Thymus (tissue), 11 donors: ENCODE measurements around the gene RNASE7. TPM values are rescaled to one million over a fixed set of nuclear protein-coding genes. Genes with fewer than 3 reads are reported as not detected.

Source experiments
- DNase-seq, 9 donors: peaks; one replicate each; pipeline ENCODE4 v3.0.0-alpha.2; 2013; ENCODE audit warnings: low spot score in 9 of 9, low read depth in 6 of 9, missing footprints in 1 of 9
- H3K27ac ChIP-seq, 2 donors: one replicate each; pipeline ENCODE4 v1.5.1; 2013; ENCODE audit warnings: control low read depth in 1 of 2, low read depth in 1 of 2, low read length in 1 of 2, mild to moderate bottlenecking in 1 of 2, moderate library complexity in 1 of 2
- H3K27me3 ChIP-seq, 2 donors: one replicate each; pipeline ENCODE4 v1.5.1; 2013; ENCODE audit warnings: low read length in 1 of 2; ENCODE audit not compliant: control insufficient read depth in 2 of 2, insufficient read depth in 1 of 2
- H3K36me3 ChIP-seq, 2 donors: one replicate each; pipeline ENCODE4 v1.5.1; 2013; ENCODE audit warnings: low read length in 1 of 2, mild to moderate bottlenecking in 1 of 2, moderate library complexity in 1 of 2; ENCODE audit not compliant: control insufficient read depth in 2 of 2, insufficient read depth in 2 of 2
- H3K4me1 ChIP-seq, 2 donors: one replicate each; pipeline ENCODE4 v1.5.1; 2013; ENCODE audit warnings: low read length in 2 of 2; ENCODE audit not compliant: control insufficient read depth in 2 of 2, insufficient read depth in 2 of 2
- H3K4me3 ChIP-seq, 2 donors: one replicate each; pipeline ENCODE4 v1.5.1; 2013; ENCODE audit warnings: low read length in 2 of 2, control low read depth in 1 of 2, mild to moderate bottlenecking in 1 of 2
- H3K9me3 ChIP-seq, 2 donors: one replicate each; pipeline ENCODE4 v1.5.1; 2013; ENCODE audit warnings: low read length in 1 of 2, mild to moderate bottlenecking in 1 of 2; ENCODE audit not compliant: control insufficient read depth in 2 of 2, insufficient read depth in 1 of 2
- WGBS: extraction: QIAGEN DNeasy Blood & Tissue Kit; methylation state at CpG from one replicate; pipeline ENCODE4 v1.1.7; 2013; 5-methylcytosine and 5-hydroxymethylcytosine counted together
- polyA plus RNA-seq: library from polyadenylated mRNA; stranded (reverse); fragments of 200-250 nt; gene quantifications from one replicate; pipeline ENCODE4 v1.2.3, GENCODE V29; 2013
- total RNA-seq: library from RNA; stranded (reverse); fragments of 120-200 nt; gene quantifications from one replicate; pipeline ENCODE4 v1.2.4, GENCODE V29; 2013
- donor health status: healthy.

Gene RNASE7
- total and polyA plus RNA-seq, 2 donors, result 0.47 to 1.6 TPM

DNA sequence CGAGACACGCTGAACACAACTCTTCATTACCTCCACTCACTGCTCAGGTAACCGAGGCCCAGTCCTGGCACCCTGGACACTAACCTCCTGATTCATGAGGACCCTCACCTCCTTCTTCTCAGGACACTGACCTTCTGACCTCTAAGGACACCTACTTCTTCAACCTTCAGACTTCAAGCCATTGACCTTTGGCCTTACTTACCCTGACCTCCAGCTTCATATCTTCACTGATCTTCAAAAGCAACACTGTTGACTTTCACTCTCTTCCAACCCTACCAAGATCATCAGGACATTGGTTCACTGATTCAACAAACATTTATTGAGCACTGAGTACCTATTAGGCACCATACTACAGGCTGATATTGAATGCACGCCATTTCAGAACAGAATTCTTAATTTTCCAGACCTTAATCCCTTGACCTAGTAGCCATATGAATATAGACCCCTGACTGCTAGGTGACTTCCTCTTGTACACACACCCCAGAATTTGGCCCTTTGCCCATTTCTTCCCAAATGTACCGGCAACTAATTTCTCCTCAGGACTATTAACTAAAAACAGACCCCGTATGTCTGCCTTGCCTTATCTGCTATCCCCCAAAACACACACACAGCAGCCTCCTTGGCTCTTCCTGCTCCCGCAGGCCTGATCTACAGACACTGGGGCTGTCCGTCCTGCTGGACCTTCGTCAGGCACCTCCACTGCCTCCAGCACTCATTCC lies 33.7 kb downstream of the RNASE7 start:
- peaks cover 22 to 40% of the 10 kb centered on the region in 2 donors for H3K27me3 ChIP-seq
- WGBS, result 96% methylated on average over 9 of the region's 9 CpGs
- no peak overlapping the region for H3K4me3 ChIP-seq
- H3K36me3 ChIP-seq, result no peaks in the 10 kb centered on the region
- no peaks in the 10 kb centered on the region for H3K9me3 ChIP-seq
- peaks cover 4 to 13% of the 10 kb centered on the region in 2 donors for H3K4me1 ChIP-seq
- H3K27ac ChIP-seq, result no peak overlapping the region
- no peak for DNase-seq

DNA sequence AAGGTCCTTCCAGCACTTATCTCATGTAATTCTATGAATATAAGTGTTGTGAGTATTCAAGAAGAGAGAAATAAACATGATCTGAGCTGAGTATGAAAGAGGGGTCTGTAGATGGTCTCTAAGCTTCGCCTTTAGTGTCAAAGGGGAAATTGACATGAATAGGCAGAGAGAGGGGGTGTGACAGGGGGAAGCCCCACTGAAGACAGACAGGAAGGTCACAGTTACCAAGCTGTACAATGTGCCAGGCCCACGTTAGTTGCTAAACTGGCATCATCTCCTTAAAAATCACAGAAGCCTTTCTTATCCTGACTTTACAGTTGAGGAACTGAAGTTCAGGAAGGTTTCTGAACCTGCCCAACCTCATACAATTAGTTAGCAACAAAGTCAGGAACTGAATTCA lies 35.5 kb downstream of the RNASE7 start:
- no peak for DNase-seq
- peaks cover 5 to 22% of the 10 kb centered on the region in 2 donors for H3K27me3 ChIP-seq
- no peaks in the 10 kb centered on the region for H3K36me3 ChIP-seq
- H3K9me3 ChIP-seq, result no peaks in the 10 kb centered on the region
- WGBS, result 88% methylated on average over 2 of the region's 2 CpGs
- no peak overlapping the region for H3K27ac ChIP-seq
- no peak overlapping the region for H3K4me3 ChIP-seq
- peaks cover 0 to 2% of the 10 kb centered on the region in 2 donors for H3K4me1 ChIP-seq

DNA sequence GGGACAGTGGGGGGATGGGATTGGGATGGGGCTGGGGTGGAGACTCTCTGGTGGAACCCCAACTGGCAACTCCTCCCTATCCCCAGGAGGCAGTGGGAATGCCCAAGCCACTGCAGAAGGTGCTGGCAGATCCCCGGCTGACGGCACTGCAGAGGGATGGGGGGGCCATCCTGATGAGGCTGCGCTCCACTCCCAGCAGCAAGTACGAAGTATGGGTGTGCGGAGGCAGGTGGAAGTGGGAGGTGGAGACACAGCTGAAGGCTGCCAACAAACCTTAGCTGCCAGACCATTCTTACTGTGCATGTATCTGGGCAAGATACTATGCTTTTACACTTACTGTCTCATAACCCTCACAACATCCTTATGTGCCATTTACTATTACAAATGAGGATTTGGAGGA lies 36.1 kb downstream of the RNASE7 start:
- Histone ChIP-seq H3K27me3 (peaks cover 3 to 17% of the 10 kb centered on the region in 2 donors), H3K36me3 (no peaks in the 10 kb centered on the region), H3K9me3 (no peaks in the 10 kb centered on the region), H3K4me1 (no peaks in the 10 kb centered on the region), H3K27ac (no peak overlapping the region), H3K4me3 (no peak overlapping the region)
- no peak for DNase-seq
- WGBS, result 99% methylated on average over 5 of the region's 5 CpGs

DNA sequence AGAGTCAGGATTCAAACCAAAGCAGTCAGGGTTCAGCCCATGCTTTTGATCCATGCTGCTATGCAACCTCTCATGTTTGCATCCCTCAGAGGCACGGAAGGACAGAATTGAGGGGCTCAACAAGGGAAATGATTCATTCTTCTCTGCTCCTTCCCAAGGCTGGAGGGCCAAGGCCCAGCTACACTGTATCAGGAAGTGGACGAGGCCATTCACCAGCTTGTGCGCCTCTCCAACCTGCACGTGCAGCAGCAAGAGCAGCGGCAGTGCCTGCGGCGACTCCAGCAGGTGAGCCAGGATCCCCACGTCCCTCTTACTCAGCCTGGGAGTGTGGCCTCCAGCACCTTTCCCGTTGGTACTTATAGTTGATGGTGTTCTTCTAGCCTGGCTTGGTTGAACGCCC lies 36.6 kb downstream of the RNASE7 start:
- H3K27me3 ChIP-seq, result peaks cover 2 to 16% of the 10 kb centered on the region in 2 donors
- no peak overlapping the region for H3K4me3 ChIP-seq
- H3K27ac ChIP-seq, result no peak overlapping the region
- DNase-seq, result no peak
- H3K36me3 ChIP-seq, result no peaks in the 10 kb centered on the region
- WGBS, result 95% methylated on average over 10 of the region's 10 CpGs
- no peaks in the 10 kb centered on the region for H3K9me3 ChIP-seq
- no peaks in the 10 kb centered on the region for H3K4me1 ChIP-seq

DNA sequence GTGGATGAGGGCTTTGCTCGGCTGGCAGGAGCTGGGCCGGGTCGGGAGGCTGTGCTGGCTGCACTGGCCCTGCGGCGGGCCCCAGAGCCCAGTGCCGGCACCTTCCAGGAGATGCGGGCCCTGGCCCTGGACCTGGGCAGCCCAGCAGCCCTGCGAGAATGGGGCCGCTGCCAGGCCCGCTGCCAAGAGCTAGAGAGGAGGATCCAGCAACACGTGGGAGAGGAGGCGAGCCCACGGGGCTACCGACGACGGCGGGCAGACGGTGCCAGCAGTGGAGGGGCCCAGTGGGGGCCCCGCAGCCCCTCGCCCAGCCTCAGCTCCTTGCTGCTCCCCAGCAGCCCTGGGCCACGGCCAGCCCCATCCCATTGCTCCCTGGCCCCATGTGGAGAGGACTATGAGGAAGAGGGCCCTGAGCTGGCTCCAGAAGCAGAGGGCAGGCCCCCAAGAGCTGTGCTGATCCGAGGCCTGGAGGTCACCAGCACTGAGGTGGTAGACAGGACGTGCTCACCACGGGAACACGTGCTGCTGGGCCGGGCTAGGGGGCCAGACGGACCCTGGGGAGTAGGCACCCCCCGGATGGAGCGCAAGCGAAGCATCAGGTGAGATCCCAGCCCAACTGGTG lies 39.5 kb downstream of the RNASE7 start:
- no peaks in the 10 kb centered on the region for H3K9me3 ChIP-seq
- DNase-seq, result no peak
- no peak overlapping the region for H3K27ac ChIP-seq
- no peak overlapping the region for H3K4me3 ChIP-seq
- 93% methylated on average over 30 of the region's 30 CpGs for WGBS
- no peaks in the 10 kb centered on the region for H3K4me1 ChIP-seq
- H3K27me3 ChIP-seq, result peaks cover 0 to 5% of the 10 kb centered on the region in 2 donors
- no peaks in the 10 kb centered on the region for H3K36me3 ChIP-seq

DNA sequence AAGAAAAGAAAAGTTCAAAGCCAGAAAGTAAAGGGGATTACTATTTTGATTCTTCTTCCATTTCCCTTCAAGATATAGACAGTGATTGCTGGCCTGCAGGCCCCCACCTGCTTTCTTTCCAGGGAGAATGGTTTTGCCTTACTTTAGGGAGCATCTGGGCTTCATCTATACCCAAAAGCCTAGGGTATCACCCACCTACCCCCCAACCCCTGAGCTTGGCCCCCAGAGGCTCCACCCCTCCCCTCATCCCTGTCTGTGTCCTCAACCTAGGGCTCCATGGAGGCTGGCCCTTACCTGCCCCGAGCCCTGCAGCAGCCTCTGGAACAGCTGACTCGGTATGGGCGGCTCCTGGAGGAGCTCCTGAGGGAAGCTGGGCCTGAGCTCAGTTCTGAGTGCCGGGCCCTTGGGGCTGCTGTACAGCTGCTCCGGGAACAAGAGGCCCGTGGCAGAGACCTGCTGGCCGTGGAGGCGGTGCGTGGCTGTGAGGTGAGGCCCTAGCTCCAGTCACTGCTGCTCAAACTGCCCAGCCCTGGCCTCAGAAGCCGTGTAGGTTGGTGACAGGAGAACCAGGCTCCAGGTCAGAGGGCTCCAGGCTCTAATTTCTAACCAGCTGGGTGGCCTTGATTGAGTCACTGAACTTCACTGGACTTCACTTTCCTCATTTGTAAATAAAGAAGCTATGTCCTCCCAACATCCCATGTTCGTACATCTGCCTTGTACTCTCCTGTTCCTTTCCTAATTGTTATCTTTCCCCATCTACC lies 41.6 kb downstream of the RNASE7 start:
- no peak for DNase-seq
- 94% methylated on average over 11 of the region's 11 CpGs for WGBS
- Histone ChIP-seq H3K27me3 (peaks cover 0 to 1% of the 10 kb centered on the region in 2 donors), H3K27ac (no peak overlapping the region), H3K36me3 (peaks cover 0 to 5% of the 10 kb centered on the region in 2 donors), H3K4me3 (no peak overlapping the region), H3K4me1 (peaks cover 0 to 12% of the 10 kb centered on the region in 2 donors), H3K9me3 (no peaks in the 10 kb centered on the region)

DNA sequence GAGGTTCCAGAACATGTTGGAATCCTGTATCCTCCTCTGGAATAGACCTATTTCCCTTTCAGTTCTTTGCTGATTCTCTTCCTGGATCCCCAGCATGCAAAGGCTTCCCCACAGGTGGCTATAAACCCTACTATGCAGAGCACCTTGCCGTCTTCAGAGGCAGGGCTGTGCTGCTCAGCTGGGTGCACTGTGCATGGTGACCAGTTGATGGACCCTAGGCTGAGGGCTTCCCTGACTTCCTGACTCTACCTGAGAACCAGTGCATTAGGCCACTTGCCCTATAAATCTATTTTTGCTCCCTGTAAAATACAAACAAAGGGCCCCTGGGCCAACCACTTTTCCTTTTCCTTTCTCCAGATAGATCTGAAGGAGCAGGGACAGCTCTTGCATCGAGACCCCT lies 42.2 kb downstream of the RNASE7 start:
- Histone ChIP-seq H3K27me3 (no peaks in the 10 kb centered on the region), H3K36me3 (peaks cover under 1 to 10% of the 10 kb centered on the region in 2 donors), H3K4me3 (no peak overlapping the region), H3K4me1 (peaks cover 0 to 12% of the 10 kb centered on the region in 2 donors), H3K27ac (no peak overlapping the region), H3K9me3 (no peaks in the 10 kb centered on the region)
- 95% methylated on average over 2 of the region's 2 CpGs for WGBS
- DNase-seq, result no peak

DNA sequence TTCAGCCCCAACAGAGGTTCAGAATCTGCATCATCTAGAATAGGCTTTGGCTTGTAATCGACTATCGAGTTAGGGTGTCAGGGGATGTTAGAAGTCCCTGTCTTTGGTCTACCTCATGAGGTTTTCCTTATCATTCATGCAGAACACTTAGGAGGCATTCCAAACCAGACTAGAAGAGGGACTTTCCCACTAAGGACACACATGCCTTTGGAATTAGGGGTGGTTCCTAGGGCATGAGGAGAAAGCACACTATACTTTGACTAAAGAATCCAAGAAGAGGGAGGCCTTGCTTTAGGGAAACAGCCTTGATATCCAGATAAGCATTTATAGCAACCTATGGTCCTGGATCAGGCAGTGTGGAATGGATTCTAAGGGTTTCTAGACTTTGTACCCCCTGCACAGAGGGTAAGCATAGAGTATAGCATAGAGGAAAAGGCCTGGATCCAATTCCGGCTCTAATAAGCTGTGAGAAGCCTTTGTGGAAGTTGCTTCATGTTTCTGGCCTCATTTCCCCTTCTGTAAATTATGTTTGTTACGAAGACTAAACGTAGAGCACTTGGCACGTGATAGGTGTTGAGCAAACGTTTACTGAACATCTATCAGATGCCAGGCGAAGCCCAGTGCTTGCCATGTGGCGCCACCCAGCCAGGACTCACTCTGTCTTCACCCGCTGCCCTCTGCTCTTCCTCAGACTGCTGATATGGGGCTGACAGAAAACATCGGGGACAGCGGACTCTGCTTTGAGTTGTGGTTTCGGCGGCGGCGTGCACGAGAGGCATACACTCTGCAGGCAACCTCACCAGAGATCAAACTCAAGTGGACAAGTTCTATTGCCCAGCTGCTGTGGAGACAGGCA lies 43.1 kb downstream of the RNASE7 start:
- Histone ChIP-seq H3K36me3 (peaks cover 6 to 18% of the 10 kb centered on the region in 2 donors), H3K4me3 (no peak overlapping the region), H3K27me3 (no peaks in the 10 kb centered on the region), H3K27ac (no peak overlapping the region), H3K9me3 (no peaks in the 10 kb centered on the region), H3K4me1 (peaks cover 0 to 12% of the 10 kb centered on the region in 2 donors)
- 94% methylated on average over 17 of the region's 17 CpGs for WGBS
- DNase-seq, result no peak
